GM12878 (cell line): ENCODE measurements around the gene COL9A1. TPM values are rescaled to one million over a fixed set of nuclear protein-coding genes. Genes with fewer than 3 reads are reported as not detected.

ENCODE experiments used
- ATAC-seq: fragments of 200-7000 bp; cut with Tn5 transposase; 3 replicates; pipeline ENCODE4 v1.9.1; 2020; ENCODE audit warnings: mild to moderate bottlenecking, moderate library complexity
- BruUV-seq: library from RNA; stranded (reverse); fragments of 400-500 nt; replicated peaks from 2 replicates; lab custom pipeline; 2021; lab: Mats Ljungman, UMichigan
- CTCF ChIA-PET: fragments of 300-600 bp; sonication (Branson Sonifier 250); formaldehyde crosslinking; extraction: SDS; loops from one replicate; lab custom pipeline; 2021; ENCODE audit warnings: inconsistent platforms; lab: Yijun Ruan, JAX
- POLR2A ChIA-PET: fragments of 350-600 bp; formaldehyde crosslinking; extraction: SDS; loops from one replicate; lab custom pipeline; 2021; ENCODE audit warnings: inconsistent platforms; lab: Charles Lee
- RAD21 ChIA-PET: fragments of 300-600 bp; sonication (Branson Sonifier 250); formaldehyde crosslinking; loops from one replicate; lab custom pipeline; 2023; ENCODE audit warnings: antibody characterized with exemption; ENCODE audit not compliant: unreplicated experiment; lab: Charles Lee
- SMC1A ChIA-PET: fragments of 300-600 bp; sonication (Branson Sonifier 250); formaldehyde crosslinking; loops from one replicate; lab custom pipeline; 2023; ENCODE audit not compliant: unreplicated experiment, uncharacterized antibody; lab: Charles Lee
- DNase-seq: peaks from one replicate; pipeline ENCODE4 v3.0.0-alpha.2; 2011; ENCODE audit warnings: low read depth, low spot score
- FAIRE-seq: peaks from 3 replicates; lab custom pipeline; 2011; peaks lifted over from hg19 to GRCh38; lab: Jason Lieb, UNC
- H2AFZ ChIP-seq: 2 replicates; pipeline ENCODE4 v1.6.0; 2011; ENCODE audit warnings: low read depth, low read length, control low read depth; ENCODE audit not compliant: control insufficient read depth
- H3K27ac ChIP-seq: 2 replicates; pipeline ENCODE4 v1.5.1; 2011; ENCODE audit warnings: control low read depth; ENCODE audit not compliant: control insufficient read depth, insufficient read depth
- H3K27me3 ChIP-seq, 2 experiments: replicated peaks in 1 of 2; 2 replicates each; pipeline versions ENCODE4 v1.6.0 to v1.6.1; 2011; ENCODE audit warnings: low read length in 1 of 2; ENCODE audit not compliant: control insufficient read depth in 2 of 2, insufficient read depth in 2 of 2
- H3K36me3 ChIP-seq, 2 experiments: 2 replicates each; pipeline ENCODE4 v1.5.1; 2011; ENCODE audit warnings: low read length in 1 of 2; ENCODE audit not compliant: control insufficient read depth in 2 of 2, insufficient read depth in 2 of 2
- H3K4me1 ChIP-seq: 2 replicates; pipeline ENCODE4 v1.6.1; 2011; ENCODE audit warnings: mild to moderate bottlenecking, low read length, moderate library complexity, mixed read lengths; ENCODE audit not compliant: control insufficient read depth, insufficient read depth
- H3K4me2 ChIP-seq: 2 replicates; pipeline ENCODE4 v1.6.0; 2011; ENCODE audit warnings: control low read depth; ENCODE audit not compliant: control insufficient read depth, insufficient read depth
- H3K4me3 ChIP-seq: fragments of 200-600 bp; sonication (generic); 2 replicates; pipeline ENCODE4 v1.5.1; 2016
- H3K79me2 ChIP-seq: 2 replicates; pipeline ENCODE4 v1.6.0; 2011; ENCODE audit warnings: low read length; ENCODE audit not compliant: control insufficient read depth, insufficient read depth
- H3K9ac ChIP-seq: 2 replicates; pipeline ENCODE4 v1.8.0; 2011; ENCODE audit warnings: low read length, control low read depth, mixed read lengths; ENCODE audit not compliant: control insufficient read depth, insufficient read depth
- H3K9me3 ChIP-seq: replicated peaks from 3 replicates; pipeline ENCODE4 v1.5.1; 2011; ENCODE audit warnings: mild to moderate bottlenecking, low read length; ENCODE audit not compliant: control insufficient read depth, insufficient read depth
- H4K20me1 ChIP-seq: 2 replicates; pipeline ENCODE4 v1.6.0; 2011; ENCODE audit not compliant: control insufficient read depth, insufficient read depth
- CREM ChIP-seq: IDR thresholded peaks from 2 replicates; pipeline ENCODE4 v1.6.1; 2014; ENCODE audit warnings: antibody characterized with exemption, low read depth
- ESRRA ChIP-seq: IDR thresholded peaks from 2 replicates; pipeline ENCODE4 v1.6.1; 2012; ENCODE audit warnings: mild to moderate bottlenecking, low read length, improper control_type of control experiment
- IKZF2 ChIP-seq, 2 experiments: fragments of 450-650 bp; IDR thresholded peaks; 2 replicates each; pipeline ENCODE4 v1.6.1; 2017; ENCODE audit warnings: mild to moderate bottlenecking in 2 of 2, moderate library complexity in 2 of 2
- RUNX3 ChIP-seq: IDR thresholded peaks from 2 replicates; pipeline ENCODE4 v1.6.1; 2012; ENCODE audit warnings: low read length, inconsistent platforms
- TCF12 ChIP-seq: IDR thresholded peaks from 2 replicates; pipeline ENCODE4 v1.6.1; 2011; ENCODE audit warnings: low read depth, mild to moderate bottlenecking, low read length
- YBX1 ChIP-seq: fragments of 450-650 bp; IDR thresholded peaks from 2 replicates; pipeline ENCODE4 v1.6.1; 2016; ENCODE audit warnings: antibody characterized with exemption
- ZNF592 ChIP-seq: fragments of 450-650 bp; IDR thresholded peaks from 2 replicates; pipeline ENCODE4 v1.6.1; 2017; ENCODE audit warnings: mild to moderate bottlenecking, moderate library complexity
- WGBS: methylation state at CpG from one replicate; pipeline ENCODE4 v1.1.6; 2016; ENCODE audit warnings: low lambda C conversion rate; ENCODE audit not compliant: insufficient replicate concordance, insufficient coverage; ENCODE audit errors: missing lambda C conversion rate; 5-methylcytosine and 5-hydroxymethylcytosine counted together
- in situ Hi-C: fragments of 300-500 bp; cut with MboI; formaldehyde crosslinking; loops from 9 replicates; pipeline ENCODE4 v1.14.3; 2018; ENCODE audit warnings: mixed read lengths
- intact Hi-C: fragments of 100-400 bp; cut with micrococcal nuclease; formaldehyde crosslinking; loops from one replicate; pipeline ENCODE4 v1.14.2; 2022; ENCODE audit not compliant: unreplicated experiment
- polyA plus RNA-seq, 11 experiments: library from polyadenylated mRNA; depleted of rRNA in 4 of 11; unstranded in 6 of 11; stranded (reverse) in 5 of 11; fragments of >200 nt; fragmentation: Nextera tagmentation in 4 of 11; fragmentation: Illumina TruSeq in 1 of 11; extraction: Ambion mirVana in 4 of 11; extraction: Trizol in 1 of 11; gene quantifications; 1 replicate in 1 of 11; 2 replicates in 10 of 11; pipeline versions ENCODE4 v1.2.1 to v1.2.3, GENCODE V29; 2011 to 2016; ENCODE audit warnings: inconsistent platforms in 2 of 11, missing spikeins in 2 of 11, low read depth in 1 of 11
- total RNA-seq, 4 experiments: library from RNA; depleted of rRNA in 3 of 4; stranded (reverse); fragments of >200 nt in 3 of 4; fragmentation: Illumina TruSeq in 1 of 4; extraction: Trizol in 1 of 4; gene quantifications; 2 replicates each; pipeline versions ENCODE4 v1.2.1 to v1.2.3, GENCODE V29; 2013 to 2021
- TF ChIP-seq, protein P1 (sequence below): IDR thresholded peaks from 2 replicates; pipeline ENCODE4 v1.6.1; 2012; ENCODE audit warnings: improper control_type of control experiment, low read depth, low read length; ENCODE audit not compliant: insufficient replicate concordance
- TF ChIP-seq, protein P2 (sequence below): fragments of 150-350 bp; IDR thresholded peaks from 2 replicates; pipeline ENCODE4 v1.6.1; 2014; ENCODE audit warnings: mild to moderate bottlenecking, low read depth, low read length

The COL9A1 gene
- total and polyA plus RNA-seq, 10 of the 15 experiments (the other 5 are each of a cell fraction or from before 2014, with no cell fraction given): not detected

DNA sequence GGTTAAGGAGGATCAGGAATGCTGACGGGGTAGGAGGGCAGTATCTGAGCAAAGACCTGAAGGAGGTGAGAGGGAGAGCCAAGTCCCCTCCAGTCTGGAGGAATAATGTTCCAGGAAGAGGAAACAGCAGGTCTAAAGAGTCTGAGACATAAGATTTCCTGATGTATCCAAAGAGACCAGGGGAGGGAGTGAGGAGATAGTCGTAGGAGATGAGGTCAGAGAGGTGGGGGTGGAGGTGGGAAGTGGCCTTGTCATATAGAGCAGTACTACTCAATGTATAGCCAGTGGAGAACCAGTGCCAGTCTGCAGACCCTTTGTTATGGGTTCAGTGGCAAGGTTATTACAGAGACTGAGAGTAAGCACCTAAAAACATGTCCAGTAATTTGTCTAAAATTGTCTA is 130.6 kb downstream of the COL9A1 start:
- Histone ChIP-seq H3K79me2 (no peaks in the 10 kb centered on the region), H4K20me1 (no peaks in the 10 kb centered on the region), H3K9me3 (no peaks in the 10 kb centered on the region), H2AFZ (no peak overlapping the region), H3K27ac (no peak overlapping the region), H3K4me2 (no peak overlapping the region), H3K4me3 (no peak overlapping the region), H3K27me3 (no peaks in the 10 kb centered on the region), H3K9ac (no peak overlapping the region), H3K36me3 (no peaks in the 10 kb centered on the region), H3K4me1 (no peaks in the 10 kb centered on the region)
- BruUV-seq: no TSS peak
- ChIA-PET CTCF (interaction anchor here (1.3 kb wide), 1 partner anchor 9 kb away, joined by 3 read pairs; no protein-coding TSS in a partner anchor), RAD21 (no interaction called here), POLR2A (no interaction called here), SMC1A (no interaction called here)
- TF ChIP-seq RUNX3 (no peak), CREM (no peak), ZNF592 (no peak), TCF12 (no peak), YBX1 (no peak), ESRRA (no peak), IKZF2 (IDR thresholded peaks at IDR 0.05) (no peak)
- TF ChIP-seq, protein P1, sequence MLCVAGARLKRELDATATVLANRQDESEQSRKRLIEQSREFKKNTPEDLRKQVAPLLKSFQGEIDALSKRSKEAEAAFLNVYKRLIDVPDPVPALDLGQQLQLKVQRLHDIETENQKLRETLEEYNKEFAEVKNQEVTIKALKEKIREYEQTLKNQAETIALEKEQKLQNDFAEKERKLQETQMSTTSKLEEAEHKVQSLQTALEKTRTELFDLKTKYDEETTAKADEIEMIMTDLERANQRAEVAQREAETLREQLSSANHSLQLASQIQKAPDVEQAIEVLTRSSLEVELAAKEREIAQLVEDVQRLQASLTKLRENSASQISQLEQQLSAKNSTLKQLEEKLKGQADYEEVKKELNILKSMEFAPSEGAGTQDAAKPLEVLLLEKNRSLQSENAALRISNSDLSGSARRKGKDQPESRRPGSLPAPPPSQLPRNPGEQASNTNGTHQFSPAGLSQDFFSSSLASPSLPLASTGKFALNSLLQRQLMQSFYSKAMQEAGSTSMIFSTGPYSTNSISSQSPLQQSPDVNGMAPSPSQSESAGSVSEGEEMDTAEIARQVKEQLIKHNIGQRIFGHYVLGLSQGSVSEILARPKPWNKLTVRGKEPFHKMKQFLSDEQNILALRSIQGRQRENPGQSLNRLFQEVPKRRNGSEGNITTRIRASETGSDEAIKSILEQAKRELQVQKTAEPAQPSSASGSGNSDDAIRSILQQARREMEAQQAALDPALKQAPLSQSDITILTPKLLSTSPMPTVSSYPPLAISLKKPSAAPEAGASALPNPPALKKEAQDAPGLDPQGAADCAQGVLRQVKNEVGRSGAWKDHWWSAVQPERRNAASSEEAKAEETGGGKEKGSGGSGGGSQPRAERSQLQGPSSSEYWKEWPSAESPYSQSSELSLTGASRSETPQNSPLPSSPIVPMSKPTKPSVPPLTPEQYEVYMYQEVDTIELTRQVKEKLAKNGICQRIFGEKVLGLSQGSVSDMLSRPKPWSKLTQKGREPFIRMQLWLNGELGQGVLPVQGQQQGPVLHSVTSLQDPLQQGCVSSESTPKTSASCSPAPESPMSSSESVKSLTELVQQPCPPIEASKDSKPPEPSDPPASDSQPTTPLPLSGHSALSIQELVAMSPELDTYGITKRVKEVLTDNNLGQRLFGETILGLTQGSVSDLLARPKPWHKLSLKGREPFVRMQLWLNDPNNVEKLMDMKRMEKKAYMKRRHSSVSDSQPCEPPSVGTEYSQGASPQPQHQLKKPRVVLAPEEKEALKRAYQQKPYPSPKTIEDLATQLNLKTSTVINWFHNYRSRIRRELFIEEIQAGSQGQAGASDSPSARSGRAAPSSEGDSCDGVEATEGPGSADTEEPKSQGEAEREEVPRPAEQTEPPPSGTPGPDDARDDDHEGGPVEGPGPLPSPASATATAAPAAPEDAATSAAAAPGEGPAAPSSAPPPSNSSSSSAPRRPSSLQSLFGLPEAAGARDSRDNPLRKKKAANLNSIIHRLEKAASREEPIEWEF: no peak
- TF ChIP-seq, protein P2, sequence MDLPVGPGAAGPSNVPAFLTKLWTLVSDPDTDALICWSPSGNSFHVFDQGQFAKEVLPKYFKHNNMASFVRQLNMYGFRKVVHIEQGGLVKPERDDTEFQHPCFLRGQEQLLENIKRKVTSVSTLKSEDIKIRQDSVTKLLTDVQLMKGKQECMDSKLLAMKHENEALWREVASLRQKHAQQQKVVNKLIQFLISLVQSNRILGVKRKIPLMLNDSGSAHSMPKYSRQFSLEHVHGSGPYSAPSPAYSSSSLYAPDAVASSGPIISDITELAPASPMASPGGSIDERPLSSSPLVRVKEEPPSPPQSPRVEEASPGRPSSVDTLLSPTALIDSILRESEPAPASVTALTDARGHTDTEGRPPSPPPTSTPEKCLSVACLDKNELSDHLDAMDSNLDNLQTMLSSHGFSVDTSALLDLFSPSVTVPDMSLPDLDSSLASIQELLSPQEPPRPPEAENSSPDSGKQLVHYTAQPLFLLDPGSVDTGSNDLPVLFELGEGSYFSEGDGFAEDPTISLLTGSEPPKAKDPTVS: no peak
- intact Hi-C loops (no loop called here), in situ Hi-C loops (no loop called here)
- WGBS: 84% methylated on average over 2 of the region's 2 CpGs
- no peak for ATAC-seq
- no peak for DNase-seq
- no peak for FAIRE-seq
